8988T (cell line): ENCODE measurements around the gene ITCH.
"Not testable (repeated sequence)": the region's sequence is repeated elsewhere in the genome, so short reads cannot be mapped to it uniquely, and the experiment has no call there.

Experiments
- DNase-seq: peaks from one replicate; pipeline ENCODE4 v3.0.0; 2011

The ITCH gene

GRCh38 chr20:34472246-34472925 is 109.3 kb downstream of the ITCH start:
- no peak for DNase-seq

GRCh38 chr20:34473262-34473883 is 110.3 kb downstream of the ITCH start:
- peak; percentile 26 for DNase-seq

- DNase-seq = no peak
These were observed 113.1 kb downstream of the ITCH start for GRCh38 chr20:34475979-34476736.

DNA sequence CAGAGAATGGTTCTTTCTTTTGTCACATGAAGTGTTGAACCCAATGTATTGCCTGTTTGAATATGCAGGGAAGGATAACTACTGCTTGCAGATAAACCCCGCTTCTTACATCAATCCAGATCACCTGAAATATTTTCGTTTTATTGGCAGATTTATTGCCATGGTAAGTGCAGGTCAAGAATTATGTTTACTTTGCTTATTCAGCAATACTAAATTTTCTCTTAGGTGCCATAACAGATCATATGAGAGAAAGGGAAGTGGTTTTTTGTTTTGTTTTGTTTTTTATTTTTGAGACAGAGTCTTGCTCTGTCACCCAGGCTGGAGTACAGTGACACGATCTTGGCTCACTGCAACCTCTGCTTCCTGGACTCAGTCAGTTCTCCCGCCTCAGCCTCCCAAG is 116.6 kb downstream of the ITCH start:
- DNase-seq = no peak

GRCh38 chr20:34482154-34482553 is 119.1 kb downstream of the ITCH start:
- not testable (repeated sequence) for DNase-seq

DNA sequence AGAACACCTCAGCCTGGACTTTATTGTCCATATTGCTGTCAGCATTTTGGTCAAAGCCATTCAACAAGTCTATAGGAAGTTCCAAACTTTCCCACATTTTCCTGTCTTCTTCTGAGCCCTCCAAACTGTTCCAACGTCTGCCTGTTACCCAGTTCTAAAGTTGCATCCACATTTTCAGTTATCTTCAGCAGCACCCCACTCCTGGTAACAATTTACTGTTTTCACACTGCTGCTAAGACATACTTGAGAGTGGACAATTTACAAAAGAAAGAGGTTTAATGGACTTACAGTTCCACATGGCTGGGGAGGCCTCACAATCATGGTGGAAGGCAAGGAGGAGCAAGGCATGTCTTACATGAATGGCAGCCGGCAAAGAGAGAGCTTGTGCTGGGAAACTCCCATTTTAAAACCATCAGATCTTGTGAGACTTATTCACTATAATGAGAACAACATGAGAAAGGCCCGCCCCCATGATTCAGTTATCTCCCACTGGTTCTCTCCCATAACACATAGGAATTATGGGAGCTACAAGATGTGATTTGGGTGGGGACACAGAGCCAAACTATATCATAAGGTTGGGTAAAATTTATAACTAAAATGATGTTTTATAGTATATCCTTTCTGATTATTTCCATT is 120.6 kb downstream of the ITCH start:
- not testable (repeated sequence) for DNase-seq

GRCh38 chr20:34485068-34485634 is 122.1 kb downstream of the ITCH start:
- no peak for DNase-seq

- no peak for DNase-seq
These were observed 128.3 kb downstream of the ITCH start for GRCh38 chr20:34491226-34491931.

DNA sequence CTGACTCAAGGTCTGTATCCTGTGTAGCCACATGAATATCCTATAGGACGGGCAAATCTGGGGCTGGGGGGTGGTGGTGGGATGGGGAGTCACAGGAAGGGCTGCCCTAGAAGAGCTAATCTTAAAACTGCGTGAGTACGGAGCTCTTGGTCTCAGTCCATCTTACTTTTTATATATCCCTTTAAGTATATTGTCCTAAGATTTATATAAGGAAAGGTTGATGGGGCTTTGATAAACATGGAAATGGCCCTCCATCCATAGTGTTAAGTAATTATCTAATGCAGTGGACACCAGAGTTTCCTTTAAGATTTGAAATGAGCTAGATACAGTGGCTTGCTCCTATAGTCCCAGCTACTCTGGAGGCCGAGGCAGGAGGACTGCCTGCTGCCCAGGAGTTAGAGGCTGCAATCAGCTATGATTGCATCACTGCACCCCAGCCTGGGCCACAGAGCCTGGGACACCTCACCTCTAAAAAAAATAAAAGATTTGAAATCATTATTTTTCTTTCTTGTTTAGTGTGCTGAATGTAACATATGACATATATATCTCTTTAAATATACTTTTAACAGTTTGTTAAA is 128.9 kb downstream of the ITCH start:
- DNase-seq = no peak

DNA sequence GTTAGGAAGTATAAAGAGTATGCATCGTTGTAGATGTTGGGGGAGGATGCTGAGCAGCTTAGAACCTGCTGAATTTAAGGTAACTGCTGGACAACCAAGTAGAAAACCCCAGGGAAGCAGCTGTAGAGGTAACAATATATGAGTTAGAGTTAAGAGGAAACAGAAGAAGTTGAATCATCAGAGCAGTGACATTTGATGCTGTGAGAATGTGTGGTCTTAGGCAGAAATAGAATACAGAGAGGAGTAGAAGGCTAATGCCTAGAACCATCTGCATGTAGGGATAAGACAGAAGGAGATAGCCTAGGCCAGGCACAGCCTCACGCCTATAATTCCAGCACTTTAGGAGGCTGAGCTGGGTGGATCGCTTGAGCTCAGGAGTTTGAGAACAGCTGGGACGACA is 130.6 kb downstream of the ITCH start:
- DNase-seq = no peak

DNA sequence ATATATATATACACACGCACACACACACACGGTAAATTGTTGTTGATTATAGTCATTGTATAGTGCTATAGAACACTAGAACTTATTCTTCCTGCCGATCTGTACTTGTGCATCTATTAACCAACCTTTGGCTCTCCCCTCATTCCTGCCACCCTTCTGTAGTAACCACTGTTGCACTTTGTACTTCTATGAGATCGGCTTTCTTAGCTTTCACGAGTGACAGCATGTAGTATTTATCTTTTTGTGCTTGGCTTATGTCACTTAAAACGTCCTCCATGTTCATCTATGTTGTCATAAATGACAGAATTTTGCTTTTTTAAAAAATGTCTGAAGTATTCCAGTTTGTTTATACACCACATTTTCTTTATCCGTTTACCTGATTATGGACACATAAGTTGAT is 132.2 kb downstream of the ITCH start:
- DNase-seq = no peak

- DNase-seq = no peak
These were observed 132.8 kb downstream of the ITCH start for GRCh38 chr20:34495916-34496315.

DNA sequence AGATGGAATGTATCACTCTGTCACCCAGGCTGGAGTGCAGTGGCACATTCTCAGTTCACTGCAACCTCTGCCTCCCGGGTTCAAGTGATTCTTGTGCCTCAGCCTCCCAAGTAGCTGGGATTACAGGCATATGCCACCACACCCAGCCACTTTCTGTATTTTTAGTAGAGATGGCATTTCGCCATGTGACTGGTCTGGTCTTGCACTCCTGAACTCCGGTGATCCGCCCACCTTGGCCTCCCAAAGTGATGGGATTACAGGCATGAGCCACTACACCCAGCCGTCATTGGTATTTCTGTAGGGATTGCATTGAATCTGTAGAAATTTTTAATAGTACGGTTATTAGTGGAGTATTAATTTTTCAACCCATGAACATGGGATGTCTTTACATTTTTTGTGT is 134.5 kb downstream of the ITCH start:
- DNase-seq = not testable (repeated sequence)

GRCh38 chr20:34500823-34501222 is 137.8 kb downstream of the ITCH start:
- no peak for DNase-seq

DNA sequence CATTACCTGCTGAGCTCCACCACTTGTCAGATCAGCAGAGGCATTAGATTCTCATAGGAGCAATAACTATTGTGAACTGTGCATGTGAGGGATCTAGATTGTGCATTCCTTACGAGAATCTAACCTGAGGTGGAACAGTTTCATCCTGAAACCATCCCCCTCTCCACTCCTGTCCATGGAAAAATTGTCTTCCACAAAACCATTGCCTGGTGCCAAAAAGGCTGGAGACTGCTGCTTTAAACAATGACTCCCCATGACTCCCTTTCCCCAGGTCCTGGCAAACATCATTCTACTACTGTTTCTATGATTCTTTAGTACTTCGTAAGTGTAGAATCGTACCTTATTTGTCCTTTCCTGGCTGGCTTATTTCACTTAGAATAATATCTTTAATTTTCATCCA is 143.4 kb downstream of the ITCH start:
- DNase-seq = no peak

DNA sequence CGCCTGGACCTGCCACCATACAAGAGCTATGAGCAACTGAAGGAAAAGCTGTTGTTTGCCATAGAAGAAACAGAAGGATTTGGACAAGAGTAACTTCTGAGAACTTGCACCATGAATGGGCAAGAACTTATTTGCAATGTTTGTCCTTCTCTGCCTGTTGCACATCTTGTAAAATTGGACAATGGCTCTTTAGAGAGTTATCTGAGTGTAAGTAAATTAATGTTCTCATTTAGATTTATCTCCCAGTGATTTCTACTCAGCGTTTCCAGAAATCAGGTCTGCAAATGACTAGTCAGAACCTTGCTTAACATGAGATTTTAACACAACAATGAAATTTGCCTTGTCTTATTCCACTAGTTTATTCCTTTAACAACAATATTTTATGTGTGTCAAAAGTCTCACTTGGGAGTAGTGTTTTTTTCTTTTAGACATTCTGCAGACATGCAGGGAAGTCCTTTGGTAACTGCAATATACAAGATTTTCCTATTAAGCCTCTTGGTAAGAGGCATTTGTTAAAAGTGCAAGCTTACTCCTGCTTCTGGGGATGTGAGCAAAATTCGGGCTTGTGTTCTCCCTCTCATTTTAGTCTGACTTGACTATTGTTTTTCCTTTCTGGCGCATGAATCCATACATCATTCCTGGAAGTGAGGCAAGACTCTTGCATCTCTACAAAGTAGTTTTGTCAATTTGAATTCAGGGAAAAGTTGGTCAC is 144.8 kb downstream of the ITCH start:
- no peak for DNase-seq

DNA sequence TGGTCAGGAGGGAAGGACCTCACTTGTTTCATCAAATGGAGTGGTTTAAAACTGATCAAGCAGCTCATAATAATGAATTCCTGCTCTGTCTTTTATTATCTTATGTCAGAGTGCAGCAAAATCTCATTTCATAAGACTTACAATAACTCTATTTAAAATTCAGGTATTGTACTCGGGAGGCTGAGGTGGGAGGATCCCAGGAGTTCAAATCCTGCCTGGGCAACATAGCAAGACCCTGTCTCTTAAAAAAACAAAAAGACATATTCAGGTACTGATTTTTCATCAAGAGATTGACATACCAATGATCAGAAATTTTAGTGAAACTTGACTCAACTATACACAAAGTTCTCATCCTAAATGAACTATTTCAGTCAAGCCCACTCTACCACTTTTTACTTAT is 147.5 kb downstream of the ITCH start:
- DNase-seq = no peak

DNA sequence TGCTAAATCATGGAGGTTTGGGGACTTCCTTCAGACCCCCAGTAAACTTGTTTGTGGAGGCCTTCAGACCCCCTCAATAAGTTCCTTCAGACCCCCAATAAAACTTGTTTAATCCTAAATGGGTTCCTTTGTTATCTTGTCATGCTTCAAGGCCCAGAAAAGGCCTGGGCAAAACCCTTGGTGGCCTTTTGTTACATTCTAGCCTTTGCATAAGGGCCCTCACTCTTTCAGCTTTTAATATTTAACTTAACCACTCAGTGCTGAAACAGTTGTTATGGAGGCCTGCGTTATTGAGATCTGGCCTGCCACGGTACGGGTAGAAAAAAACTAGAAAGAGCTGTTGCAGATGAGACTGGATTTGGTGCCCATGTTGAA is 148.8 kb downstream of the ITCH start:
- DNase-seq = no peak

- no peak for DNase-seq
These were observed 149.3 kb downstream of the ITCH start for GRCh38 chr20:34512266-34512954.

GRCh38 chr20:34512955-34513419 is 149.9 kb downstream of the ITCH start:
- no peak for DNase-seq

GRCh38 chr20:34514034-34514433 is 151.0 kb downstream of the ITCH start:
- not testable (repeated sequence) for DNase-seq
